Hindlimb muscle (tissue), 1 donor: ENCODE measurements around the gene CCIN. TPM values are rescaled to one million over a fixed set of nuclear protein-coding genes. Genes with fewer than 3 reads are reported as not detected.

Source experiments
- DNase-seq: peaks from one replicate; pipeline ENCODE4 v3.0.0-alpha.2; 2013
- polyA plus RNA-seq: library from polyadenylated mRNA; unstranded; fragments of 120-200 nt; gene quantifications from one replicate; pipeline ENCODE4 v1.2.1, GENCODE V29; 2013; ENCODE audit not compliant: insufficient read length

Gene CCIN
- polyA plus RNA-seq, 1 donor: 0.59 TPM

DNA sequence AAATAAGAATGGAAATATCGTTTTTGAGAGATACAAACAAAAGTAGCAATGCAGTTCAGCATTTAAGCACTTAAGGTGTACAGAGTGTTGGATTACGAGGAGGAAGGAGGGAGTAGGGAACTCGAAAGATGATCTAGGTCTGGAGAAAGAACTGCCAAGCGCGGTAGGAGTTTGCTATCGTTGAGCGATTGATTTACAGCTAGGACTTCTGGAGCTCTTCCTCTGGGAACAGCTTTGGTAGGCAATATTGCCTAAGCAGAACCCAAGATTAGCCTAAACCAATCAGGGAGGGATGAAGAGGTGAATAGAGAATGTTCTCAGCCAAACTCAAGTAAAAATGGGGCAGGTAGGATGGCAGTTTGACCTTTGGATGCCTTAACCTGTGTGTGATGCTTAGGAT, 22.5 kb downstream of the CCIN start:
- DNase-seq: no peak

DNA sequence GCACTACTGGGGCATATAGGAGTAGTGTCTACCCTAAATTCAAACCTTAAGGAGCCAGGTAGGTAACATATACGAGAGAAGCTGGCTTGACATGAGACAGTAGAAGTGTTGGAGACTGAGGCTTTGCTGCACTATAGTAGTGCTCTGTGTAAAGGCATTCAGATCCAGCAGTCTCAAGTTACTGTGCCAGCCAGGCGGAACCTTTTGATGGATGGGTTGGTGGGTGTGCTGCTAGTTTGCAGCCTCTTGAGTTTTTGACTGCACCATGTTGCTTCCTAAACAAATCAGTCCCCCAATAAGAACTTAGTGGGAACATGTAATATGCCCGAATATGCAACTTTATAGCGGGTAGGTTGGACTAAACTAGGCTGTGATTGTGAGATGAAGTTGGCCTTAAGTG, 23.0 kb downstream of the CCIN start:
- no peak for DNase-seq

DNA sequence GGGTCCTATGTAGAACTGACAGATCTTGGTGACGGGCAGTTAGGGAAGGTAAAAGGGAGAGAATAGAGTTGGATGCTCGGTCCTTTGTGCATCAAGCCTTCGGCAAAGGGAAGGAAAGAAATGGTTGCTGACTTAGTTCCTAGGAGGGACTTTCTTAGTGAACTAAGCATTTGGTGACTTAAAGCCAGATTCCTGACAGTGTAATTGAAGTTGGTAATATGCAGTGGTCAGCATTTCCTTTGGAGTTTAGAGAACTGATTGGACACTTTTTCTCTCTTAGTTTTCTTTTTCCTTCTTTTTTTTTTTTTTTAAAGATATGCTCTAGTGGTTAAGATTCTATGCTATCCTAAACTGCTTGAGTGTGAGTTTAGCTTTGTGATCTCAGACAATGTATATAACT, 23.8 kb downstream of the CCIN start:
- no peak for DNase-seq

DNA sequence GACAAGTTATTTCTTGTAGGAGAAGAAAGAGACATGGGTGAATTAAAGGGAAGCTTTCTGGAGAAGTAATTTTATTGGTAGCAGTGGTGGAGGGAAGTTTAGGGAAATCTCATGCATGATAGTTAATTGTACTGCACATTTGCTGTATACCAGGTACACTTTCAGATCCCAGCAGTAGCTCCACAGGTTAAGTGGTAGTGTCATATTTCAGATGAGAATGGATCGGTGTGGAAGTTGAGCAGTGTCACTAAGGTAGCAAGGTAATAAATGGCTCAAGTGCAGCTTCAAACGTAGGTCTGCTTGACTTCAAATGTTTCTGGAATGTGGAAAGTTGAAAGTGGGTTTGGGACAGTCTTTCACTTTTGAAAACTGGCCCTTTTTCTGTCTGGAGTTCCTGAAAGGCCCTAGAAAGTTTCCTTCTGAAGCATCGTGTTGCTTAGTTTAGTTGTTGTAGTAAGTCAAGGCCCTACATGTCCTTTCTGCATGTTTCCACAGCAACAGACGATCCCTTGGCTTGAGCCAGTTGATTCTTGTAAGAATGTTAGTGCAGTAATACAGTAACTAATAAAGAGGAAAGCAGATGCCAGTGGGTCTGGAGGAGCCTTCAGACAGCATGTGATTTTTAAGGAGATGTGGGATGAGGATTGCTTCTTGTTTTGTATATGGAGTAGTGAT, 25.3 kb downstream of the CCIN start:
- DNase-seq: peak; percentile 20

DNA sequence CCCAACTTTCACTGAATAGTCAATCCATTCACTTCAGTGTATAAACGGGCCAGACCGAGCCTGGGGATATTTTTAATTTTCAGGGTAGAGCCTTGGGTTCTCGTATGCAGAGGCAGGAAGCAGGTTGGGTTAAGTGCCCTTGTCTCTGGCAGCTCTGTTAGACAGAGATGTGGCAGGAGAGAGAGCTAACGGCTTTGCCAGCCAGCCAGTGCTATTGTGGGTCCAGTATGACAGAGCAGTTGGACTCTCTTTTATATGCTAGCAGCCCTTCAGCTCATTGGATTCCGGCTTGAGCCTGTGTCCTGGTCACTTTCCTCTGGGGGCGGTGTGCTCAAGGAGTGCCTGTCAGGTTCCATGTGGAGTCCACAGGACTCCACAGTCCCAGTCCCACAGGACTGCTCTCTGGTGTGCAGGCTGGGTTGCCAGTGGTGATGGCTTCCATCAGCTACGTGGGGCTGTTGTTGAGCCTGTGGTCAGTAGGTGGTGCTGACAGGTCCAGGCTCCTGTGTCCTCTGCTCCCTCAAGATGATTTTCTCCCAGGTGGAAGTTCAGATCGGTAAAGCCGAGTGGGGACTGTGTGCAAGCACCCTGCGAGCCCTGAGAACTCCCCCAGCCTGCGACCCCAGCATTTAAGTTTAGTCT, 35.8 kb downstream of the CCIN start:
- no peak for DNase-seq

DNA sequence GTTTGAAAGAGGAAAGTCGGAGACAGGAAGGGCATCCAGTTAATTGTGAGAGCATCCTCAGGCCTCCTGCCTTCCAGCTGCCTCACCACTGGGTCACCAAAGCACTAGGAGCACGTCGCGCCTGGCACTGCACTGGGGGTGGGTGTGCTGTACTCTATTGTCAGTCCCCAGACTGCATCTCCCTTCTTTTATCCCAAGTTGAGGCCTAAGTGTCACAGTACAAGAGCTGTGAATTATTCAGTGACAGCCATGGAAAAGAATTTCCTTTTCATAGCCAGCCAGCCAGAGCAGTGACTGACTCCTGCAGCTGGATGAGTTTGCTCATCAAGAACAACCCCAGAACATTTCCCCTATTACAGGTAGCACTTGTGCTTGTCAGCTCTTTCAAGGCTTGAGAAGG, 37.8 kb downstream of the CCIN start:
- no peak for DNase-seq

DNA sequence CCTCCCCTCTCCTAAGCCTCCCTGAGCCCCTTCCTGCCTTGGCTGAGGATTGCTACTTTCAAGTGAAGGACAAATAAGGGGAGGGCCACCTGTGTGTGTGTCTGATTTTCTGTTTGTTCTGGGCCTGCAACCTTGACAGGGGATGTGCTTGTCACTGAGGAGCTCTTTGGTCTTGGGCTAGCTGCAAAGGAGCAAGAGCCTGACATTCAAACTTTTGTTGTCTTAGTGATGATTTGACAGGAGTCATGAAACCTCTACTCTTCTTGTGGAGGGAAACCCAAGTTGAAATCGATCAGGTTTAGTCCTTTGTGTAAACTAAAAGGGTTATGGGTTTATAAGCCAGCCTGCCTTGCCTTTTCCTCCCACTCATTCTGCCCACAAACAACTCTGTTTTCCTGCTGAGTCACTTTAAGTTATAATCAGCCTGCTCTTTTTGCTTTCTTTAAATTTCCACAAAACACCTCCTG, 38.4 kb downstream of the CCIN start:
- no peak for DNase-seq

DNA sequence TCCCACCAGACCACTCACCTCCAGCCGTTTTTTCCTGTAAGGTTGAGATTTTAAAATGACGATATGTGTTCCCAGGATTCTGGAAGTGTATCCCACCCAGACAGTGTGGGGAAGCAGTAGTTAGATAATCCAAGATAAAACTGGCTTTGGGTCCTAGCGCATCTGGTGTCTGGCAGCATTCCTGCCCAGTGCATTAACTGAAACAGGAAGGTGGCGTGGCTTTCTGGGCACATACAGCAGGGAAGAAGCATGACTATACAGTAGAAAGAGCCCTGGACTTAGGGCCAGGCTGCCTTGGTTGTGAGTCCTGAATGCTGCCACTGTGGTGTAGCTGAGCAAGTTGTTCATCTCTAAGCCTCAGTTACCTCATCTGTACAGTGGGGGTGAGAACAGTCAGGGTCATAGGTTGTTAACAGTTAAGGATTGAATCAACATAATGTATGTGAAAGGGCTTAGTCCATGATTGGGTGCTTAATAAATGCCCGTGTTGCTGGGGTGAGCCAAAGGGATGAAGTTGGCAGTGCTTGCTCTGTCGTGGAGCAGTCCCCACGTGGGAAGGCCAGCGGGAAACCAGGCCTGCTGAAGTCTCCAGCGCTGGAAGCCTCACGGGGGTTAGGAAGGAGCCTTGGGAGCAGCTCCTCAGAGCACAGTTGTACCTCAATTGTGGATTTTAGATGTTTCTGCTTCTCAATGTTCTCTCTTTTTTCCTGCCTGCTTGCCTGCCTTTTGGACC, 39.5 kb downstream of the CCIN start:
- no peak for DNase-seq

DNA sequence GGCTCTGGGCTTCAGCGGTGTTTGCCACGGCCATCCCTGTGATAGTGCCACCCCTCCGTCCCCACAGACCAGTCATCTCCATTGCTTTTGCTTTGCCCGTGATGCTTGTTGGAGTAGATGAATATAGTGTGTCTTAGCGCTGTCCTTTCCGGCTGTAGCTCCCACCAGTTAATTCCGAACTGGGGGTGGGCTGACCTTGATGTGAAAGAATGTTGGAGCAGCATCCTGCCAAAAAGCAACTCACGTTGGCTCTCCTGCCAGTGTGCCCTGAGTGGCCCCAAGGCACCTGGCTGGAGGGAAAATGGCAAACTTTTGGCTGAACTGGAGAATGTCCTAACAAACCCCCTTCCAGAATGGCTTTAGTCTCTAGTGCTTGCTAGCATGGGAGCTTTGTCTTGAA, 41.5 kb downstream of the CCIN start:
- no peak for DNase-seq

DNA sequence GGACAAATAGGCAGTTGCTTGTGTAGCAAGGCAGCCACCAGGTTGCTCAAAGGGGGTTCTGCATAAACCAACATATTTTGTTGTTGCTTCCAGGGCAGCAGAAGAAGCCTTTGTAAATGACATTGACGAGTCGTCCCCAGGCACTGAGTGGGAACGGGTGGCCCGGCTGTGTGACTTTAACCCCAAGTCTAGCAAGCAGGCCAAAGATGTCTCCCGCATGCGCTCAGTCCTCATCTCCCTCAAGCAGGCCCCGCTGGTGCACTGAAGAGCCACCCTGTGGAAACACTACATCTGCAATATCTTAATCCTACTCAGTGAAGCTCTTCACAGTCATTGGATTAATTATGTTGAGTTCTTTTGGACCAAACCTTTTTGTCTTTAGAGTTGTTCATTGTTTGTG, 42.3 kb downstream of the CCIN start:
- DNase-seq: no peak

DNA sequence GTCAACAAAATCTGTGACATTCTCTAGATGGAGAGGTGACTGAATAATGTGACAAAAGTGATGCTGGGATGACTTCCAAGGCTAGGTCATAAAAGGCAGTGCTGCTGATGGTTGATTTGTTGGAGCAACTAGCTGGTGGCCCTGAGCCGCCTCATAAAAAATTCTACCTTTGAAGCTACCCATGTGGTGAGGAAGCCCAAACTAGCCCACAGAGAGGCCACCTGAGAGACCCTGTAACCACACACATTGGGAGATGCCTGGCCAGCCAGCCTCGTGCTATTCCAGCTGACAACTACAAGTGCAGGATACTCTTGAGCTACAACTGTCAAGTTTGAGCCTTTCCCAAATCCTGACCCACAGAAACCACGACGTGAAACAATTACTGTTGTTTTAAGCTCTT, 44.2 kb downstream of the CCIN start:
- DNase-seq: no peak

DNA sequence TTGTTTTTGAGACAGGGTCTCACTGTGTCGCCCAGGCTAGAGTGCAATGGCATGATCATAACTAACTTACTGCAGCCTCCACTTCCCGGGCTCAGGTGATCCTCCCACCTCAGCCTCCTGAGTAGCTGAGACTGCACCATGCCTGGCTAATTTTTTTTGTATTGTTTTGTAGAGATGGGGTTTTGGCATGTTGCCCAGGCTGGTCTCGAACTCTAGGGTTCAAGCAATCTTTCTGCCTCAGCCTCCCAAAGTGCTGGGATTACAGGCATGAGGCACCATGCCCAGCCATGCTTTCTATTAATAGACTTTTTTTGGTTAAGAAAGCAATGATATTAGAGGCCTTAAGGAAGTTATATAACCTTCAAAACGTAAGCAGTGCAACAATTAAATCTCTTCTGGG, 44.8 kb downstream of the CCIN start:
- no peak for DNase-seq

DNA sequence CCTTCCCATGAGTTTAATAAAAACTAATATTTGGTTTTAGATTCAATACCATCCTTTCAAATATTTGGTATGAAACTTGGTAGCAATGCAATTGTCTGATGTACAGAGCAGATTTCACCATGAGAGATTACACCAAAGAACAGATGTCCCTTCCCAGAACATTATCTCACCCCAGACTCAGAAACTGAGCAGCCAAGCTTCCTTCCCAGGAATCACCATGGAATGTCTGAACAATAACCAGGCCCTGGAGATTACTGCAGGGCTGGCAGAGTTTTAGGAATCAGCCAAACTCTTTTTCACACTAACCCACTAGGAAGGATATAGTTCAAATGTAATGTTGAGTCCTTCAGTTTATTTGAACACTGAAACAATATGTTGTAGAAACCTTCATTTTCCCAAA, 45.4 kb downstream of the CCIN start:
- DNase-seq: no peak

DNA sequence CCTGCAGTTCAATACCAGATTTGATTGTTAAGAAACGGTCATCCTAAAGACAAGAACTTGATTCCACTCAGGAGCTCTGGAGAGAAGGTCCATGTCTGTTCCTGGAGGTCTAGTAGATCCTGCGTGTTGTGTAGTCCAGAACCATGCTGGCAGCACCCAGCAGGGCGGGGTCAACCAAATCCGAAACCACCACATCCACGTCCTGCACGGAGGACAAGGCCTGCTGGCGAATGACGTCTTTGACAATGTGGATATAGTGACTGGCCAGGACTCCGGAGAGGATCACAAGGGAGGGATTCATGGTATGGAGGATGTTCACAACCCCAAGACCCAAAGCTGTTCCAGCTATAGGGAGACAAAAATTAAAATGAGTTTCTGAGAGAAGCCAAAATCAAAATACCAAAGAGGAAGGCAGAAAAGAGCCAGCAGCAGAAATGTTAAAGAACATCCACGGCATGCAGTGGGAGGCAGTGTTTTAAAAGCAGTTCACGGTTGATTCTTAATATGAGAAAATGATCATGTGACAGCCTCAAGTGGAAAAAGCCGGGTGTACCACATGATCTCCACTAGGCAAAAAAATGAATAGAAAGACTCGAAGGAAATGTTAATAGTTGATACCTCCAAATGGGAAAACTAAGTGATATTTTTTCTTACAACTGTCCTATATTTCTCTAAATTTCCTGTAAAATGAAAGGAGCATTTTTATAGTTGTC, 48.2 kb downstream of the CCIN start:
- no peak for DNase-seq

DNA sequence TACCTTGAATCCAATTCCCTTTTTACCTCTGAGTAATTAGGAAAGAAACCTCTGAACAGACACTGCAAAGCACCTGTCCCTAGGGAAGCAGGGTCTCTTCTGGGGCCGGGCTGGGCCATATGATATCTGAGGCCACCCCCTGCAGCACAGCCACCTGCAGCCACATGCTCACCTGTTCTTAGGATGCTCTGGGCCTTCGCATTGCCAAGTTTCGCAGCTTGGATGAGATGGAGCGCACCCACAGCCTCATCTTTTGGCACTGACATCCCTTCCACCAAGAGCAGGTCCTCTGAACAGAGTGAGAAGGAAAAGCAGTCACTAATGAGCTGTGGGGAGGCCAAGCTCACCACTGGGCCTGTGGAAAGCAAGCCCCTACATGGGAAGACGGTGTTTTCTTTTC, 48.8 kb downstream of the CCIN start:
- DNase-seq: no peak

DNA sequence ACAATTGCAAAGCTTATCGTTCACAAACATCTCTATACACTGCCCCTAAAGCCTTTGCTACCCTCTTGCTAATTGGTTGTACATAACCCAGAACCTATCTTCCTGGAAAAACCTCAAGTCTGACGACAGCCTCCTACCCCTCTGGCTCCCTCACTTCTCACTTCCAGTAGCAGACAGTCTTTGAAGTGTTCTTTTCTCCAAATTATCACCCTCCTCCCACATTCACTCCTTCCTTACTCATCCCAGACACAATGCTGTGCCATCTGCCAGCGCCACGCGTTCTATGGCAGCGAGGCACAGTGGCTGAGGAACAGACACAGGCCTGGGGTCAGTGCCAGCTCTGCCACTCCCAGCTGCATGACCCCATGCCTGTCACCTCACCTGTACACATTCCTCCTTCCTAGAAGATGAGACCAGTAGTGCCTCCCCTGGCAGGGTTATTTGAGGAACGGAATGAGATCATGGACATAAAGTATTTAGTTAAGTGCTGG, 49.3 kb downstream of the CCIN start:
- DNase-seq: no peak

Other genes starting within 250 kb of the CCIN start
- gene OR2S2, start 211.2 kb upstream of the CCIN start, polyA plus RNA-seq: not detected
- gene RECK, start 132.5 kb upstream of the CCIN start, polyA plus RNA-seq: 19.0 TPM
- 94.7 TPM for gene GLIPR2, start 32.7 kb upstream of the CCIN start, polyA plus RNA-seq
- gene CLTA, start 21.5 kb downstream of the CCIN start, polyA plus RNA-seq: 112 TPM
- 14.3 TPM for gene GNE, start 89.1 kb downstream of the CCIN start, polyA plus RNA-seq
- gene RNF38, start 230.9 kb downstream of the CCIN start, polyA plus RNA-seq: 27.0 TPM